ENCODE results near the gene DMXL1. TPM values are rescaled to one million over a fixed set of nuclear protein-coding genes. Genes with fewer than 3 reads are reported as not detected.

Gene DMXL1
- total and polyA plus RNA-seq, 2 experiments from 2014 or later = 28.4 to 41.7 TPM

DNA sequence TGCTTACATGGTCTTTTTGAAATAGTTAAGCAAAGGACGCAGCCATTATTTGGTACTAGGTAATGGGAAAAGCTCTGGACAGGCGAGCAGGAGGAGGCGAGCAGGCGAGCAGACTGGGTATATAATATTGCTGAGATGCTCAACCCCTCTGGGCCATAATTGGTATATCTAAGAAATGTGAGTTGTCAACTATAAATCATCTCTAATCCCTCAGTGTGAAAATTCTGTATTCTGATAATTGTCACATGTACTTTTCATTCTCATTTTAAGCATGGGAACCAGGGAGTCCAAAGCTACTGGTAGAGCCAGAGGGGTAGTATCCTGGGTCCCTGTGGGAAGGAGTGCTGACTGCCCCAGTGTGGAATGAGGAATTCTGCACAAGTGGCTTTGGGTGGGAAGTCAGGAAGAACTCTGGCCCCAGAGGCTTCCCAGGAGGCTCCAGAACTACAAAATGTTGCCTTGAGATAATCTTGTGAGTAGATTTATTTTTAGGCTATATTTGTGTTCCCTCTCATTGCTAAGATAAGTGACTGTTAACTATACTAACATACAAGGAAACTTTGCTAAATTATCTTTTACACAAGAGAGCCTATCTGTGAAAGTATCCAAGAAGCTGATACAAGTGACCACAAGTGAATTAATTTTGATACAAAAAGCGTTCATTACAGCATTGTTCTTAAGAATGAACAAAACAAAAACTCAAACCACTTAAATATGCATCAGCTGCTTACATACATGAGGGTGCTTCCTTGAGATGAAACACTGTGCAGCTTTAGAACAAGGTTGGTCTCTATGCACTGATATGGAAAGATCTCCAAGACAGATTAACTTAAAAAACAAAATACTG, 214.4 kb downstream of the DMXL1 start:
- no peak overlapping the region for H3K4me3 Mint-ChIP-seq
- no peak for ATAC-seq
- peaks cover 11% of the 10 kb centered on the region for H3K4me1 Mint-ChIP-seq
- H3K27me3 Mint-ChIP-seq (ENCODE audit: insufficient read depth, low read depth, poor library complexity) = no peaks in the 10 kb centered on the region
- no peaks in the 10 kb centered on the region for H3K9me2 ChIP-seq (ENCODE audit: insufficient read depth)
- no peaks in the 10 kb centered on the region for H3K9me3 Mint-ChIP-seq
- H3K79me2 ChIP-seq (replicated peaks; ENCODE audit: insufficient read depth) = no peaks in the 10 kb centered on the region
- H3K36me3 ChIP-seq (ENCODE audit: insufficient read depth) = no peaks in the 10 kb centered on the region
- no peak for DNase-seq (ENCODE audit: low spot score)
- no peaks in the 10 kb centered on the region for H3K27me3 ChIP-seq (ENCODE audit: insufficient read depth)
- TF ChIP-seq CREB1 (CRISPR knock-in tag; IDR thresholded peaks at IDR 0.05; ENCODE audit: low read depth) (no peak), ZNF331 (CRISPR knock-in tag; IDR thresholded peaks at IDR 0.05; ENCODE audit: low read depth) (no peak), NANOG (IDR thresholded peaks at IDR 0.05; ENCODE audit: borderline replicate concordance) (no peak), STAT1 (IDR thresholded peaks at IDR 0.05; ENCODE audit: unreplicated experiment) (no peak), EZH2phosphoT487 (IDR thresholded peaks at IDR 0.05; ENCODE audit: unreplicated experiment) (no peak), EZH2 (IDR thresholded peaks at IDR 0.05; ENCODE audit: low read depth, unreplicated experiment) (no peak), JUNB (IDR thresholded peaks at IDR 0.05; ENCODE audit: unreplicated experiment) (no peak), POLR2AphosphoS5 (IDR thresholded peaks at IDR 0.05; ENCODE audit: low read depth) (no peak), ZNF114 (CRISPR knock-in tag; IDR thresholded peaks at IDR 0.05) (no peak)
- TF ChIP-seq, protein P1, sequence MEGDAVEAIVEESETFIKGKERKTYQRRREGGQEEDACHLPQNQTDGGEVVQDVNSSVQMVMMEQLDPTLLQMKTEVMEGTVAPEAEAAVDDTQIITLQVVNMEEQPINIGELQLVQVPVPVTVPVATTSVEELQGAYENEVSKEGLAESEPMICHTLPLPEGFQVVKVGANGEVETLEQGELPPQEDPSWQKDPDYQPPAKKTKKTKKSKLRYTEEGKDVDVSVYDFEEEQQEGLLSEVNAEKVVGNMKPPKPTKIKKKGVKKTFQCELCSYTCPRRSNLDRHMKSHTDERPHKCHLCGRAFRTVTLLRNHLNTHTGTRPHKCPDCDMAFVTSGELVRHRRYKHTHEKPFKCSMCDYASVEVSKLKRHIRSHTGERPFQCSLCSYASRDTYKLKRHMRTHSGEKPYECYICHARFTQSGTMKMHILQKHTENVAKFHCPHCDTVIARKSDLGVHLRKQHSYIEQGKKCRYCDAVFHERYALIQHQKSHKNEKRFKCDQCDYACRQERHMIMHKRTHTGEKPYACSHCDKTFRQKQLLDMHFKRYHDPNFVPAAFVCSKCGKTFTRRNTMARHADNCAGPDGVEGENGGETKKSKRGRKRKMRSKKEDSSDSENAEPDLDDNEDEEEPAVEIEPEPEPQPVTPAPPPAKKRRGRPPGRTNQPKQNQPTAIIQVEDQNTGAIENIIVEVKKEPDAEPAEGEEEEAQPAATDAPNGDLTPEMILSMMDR (conservative IDR thresholded peaks at IDR 0.05; ENCODE audit: low read depth in 2 of 2) = no peak
- TF ChIP-seq, protein P2, sequence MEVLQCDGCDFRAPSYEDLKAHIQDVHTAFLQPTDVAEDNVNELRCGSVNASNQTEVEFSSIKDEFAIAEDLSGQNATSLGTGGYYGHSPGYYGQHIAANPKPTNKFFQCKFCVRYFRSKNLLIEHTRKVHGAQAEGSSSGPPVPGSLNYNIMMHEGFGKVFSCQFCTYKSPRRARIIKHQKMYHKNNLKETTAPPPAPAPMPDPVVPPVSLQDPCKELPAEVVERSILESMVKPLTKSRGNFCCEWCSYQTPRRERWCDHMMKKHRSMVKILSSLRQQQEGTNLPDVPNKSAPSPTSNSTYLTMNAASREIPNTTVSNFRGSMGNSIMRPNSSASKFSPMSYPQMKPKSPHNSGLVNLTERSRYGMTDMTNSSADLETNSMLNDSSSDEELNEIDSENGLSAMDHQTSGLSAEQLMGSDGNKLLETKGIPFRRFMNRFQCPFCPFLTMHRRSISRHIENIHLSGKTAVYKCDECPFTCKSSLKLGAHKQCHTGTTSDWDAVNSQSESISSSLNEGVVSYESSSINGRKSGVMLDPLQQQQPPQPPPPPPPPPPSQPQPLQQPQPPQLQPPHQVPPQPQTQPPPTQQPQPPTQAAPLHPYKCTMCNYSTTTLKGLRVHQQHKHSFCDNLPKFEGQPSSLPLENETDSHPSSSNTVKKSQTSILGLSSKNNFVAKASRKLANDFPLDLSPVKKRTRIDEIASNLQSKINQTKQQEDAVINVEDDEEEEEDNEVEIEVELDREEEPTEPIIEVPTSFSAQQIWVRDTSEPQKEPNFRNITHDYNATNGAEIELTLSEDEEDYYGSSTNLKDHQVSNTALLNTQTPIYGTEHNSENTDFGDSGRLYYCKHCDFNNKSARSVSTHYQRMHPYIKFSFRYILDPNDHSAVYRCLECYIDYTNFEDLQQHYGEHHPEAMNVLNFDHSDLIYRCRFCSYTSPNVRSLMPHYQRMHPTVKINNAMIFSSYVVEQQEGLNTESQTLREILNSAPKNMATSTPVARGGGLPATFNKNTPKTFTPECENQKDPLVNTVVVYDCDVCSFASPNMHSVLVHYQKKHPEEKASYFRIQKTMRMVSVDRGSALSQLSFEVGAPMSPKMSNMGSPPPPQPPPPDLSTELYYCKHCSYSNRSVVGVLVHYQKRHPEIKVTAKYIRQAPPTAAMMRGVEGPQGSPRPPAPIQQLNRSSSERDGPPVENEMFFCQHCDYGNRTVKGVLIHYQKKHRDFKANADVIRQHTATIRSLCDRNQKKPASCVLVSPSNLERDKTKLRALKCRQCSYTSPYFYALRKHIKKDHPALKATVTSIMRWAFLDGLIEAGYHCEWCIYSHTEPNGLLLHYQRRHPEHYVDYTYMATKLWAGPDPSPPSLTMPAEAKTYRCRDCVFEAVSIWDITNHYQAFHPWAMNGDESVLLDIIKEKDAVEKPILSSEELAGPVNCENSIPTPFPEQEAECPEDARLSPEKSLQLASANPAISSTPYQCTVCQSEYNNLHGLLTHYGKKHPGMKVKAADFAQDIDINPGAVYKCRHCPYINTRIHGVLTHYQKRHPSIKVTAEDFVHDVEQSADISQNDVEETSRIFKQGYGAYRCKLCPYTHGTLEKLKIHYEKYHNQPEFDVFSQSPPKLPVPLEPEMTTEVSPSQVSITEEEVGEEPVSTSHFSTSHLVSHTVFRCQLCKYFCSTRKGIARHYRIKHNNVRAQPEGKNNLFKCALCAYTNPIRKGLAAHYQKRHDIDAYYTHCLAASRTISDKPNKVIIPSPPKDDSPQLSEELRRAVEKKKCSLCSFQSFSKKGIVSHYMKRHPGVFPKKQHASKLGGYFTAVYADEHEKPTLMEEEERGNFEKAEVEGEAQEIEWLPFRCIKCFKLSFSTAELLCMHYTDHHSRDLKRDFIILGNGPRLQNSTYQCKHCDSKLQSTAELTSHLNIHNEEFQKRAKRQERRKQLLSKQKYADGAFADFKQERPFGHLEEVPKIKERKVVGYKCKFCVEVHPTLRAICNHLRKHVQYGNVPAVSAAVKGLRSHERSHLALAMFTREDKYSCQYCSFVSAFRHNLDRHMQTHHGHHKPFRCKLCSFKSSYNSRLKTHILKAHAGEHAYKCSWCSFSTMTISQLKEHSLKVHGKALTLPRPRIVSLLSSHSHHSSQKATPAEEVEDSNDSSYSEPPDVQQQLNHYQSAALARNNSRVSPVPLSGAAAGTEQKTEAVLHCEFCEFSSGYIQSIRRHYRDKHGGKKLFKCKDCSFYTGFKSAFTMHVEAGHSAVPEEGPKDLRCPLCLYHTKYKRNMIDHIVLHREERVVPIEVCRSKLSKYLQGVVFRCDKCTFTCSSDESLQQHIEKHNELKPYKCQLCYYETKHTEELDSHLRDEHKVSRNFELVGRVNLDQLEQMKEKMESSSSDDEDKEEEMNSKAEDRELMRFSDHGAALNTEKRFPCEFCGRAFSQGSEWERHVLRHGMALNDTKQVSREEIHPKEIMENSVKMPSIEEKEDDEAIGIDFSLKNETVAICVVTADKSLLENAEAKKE (CRISPR knock-in tag; IDR thresholded peaks at IDR 0.05) = no peak
- TF ChIP-seq, protein P3, sequence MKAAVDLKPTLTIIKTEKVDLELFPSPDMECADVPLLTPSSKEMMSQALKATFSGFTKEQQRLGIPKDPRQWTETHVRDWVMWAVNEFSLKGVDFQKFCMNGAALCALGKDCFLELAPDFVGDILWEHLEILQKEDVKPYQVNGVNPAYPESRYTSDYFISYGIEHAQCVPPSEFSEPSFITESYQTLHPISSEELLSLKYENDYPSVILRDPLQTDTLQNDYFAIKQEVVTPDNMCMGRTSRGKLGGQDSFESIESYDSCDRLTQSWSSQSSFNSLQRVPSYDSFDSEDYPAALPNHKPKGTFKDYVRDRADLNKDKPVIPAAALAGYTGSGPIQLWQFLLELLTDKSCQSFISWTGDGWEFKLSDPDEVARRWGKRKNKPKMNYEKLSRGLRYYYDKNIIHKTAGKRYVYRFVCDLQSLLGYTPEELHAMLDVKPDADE (IDR thresholded peaks at IDR 0.05) = no peak
- H3K27ac Mint-ChIP-seq = no peak overlapping the region
- no peak overlapping the region for H3K4me3 ChIP-seq
- no peak overlapping the region for H3K4me2 ChIP-seq
- peaks cover 5% of the 10 kb centered on the region for H3K4me1 ChIP-seq (ENCODE audit: insufficient read depth)
- H4K20me1 ChIP-seq (replicated peaks; ENCODE audit: insufficient read depth) = no peaks in the 10 kb centered on the region
- no peak overlapping the region for H2AFZ ChIP-seq
- no peaks in the 10 kb centered on the region for H3F3A ChIP-seq (replicated peaks; ENCODE audit: low read depth)
- H3K36me3 Mint-ChIP-seq (ENCODE audit: low read depth) = no peaks in the 10 kb centered on the region
- no peak overlapping the region for H3K27ac ChIP-seq (ENCODE audit: low read depth)
